ENCODE data around the gene FGF8.

The FGF8 gene

GRCh38 chr10:101770331-101771215 is 5.3 kb downstream of the FGF8 start:
- DNase-seq (ENCODE audit: low read depth in 2 of 3, low spot score in 1 of 3): no peak

GRCh38 chr10:101769541-101770180 is 6.3 kb downstream of the FGF8 start:
- DNase-seq (ENCODE audit: low read depth in 2 of 3, low spot score in 1 of 3): no peak

GRCh38 chr10:101768791-101769170 is 7.1 kb downstream of the FGF8 start:
- no peak for DNase-seq (ENCODE audit: low read depth in 2 of 3, low spot score in 1 of 3)

GRCh38 chr10:101767966-101768790 is 7.7 kb downstream of the FGF8 start:
- DNase-seq (ENCODE audit: low read depth in 2 of 3, low spot score in 1 of 3): no peak

GRCh38 chr10:101767600-101767945 is 8.3 kb downstream of the FGF8 start:
- DNase-seq (ENCODE audit: low read depth in 2 of 3, low spot score in 1 of 3): no peak

- no peak for DNase-seq (ENCODE audit: low read depth in 2 of 3, low spot score in 1 of 3)
These were observed 8.9 kb downstream of the FGF8 start for GRCh38 chr10:101766753-101767599.

- DNase-seq (ENCODE audit: low read depth in 2 of 3, low spot score in 1 of 3): no peak
These were observed 9.6 kb downstream of the FGF8 start for GRCh38 chr10:101766306-101766705.

- no peak for DNase-seq (ENCODE audit: low read depth in 2 of 3, low spot score in 1 of 3)
These were observed 12.6 kb downstream of the FGF8 start for GRCh38 chr10:101763141-101763846.

- DNase-seq (ENCODE audit: low read depth in 2 of 3, low spot score in 1 of 3): no peak
These were observed 13.2 kb downstream of the FGF8 start for GRCh38 chr10:101762736-101763135.

GRCh38 chr10:101761226-101761625 is 14.7 kb downstream of the FGF8 start:
- DNase-seq (ENCODE audit: low read depth in 2 of 3, low spot score in 1 of 3): no peak

- no peak for DNase-seq (ENCODE audit: low read depth in 2 of 3, low spot score in 1 of 3)
These were observed 15.4 kb downstream of the FGF8 start for GRCh38 chr10:101760510-101760909.

- DNase-seq (ENCODE audit: low read depth in 2 of 3, low spot score in 1 of 3): no peak
These were observed 16.3 kb downstream of the FGF8 start for GRCh38 chr10:101759309-101760247.

- DNase-seq (ENCODE audit: low read depth in 2 of 3, low spot score in 1 of 3): no peak
These were observed 17.1 kb downstream of the FGF8 start for GRCh38 chr10:101758858-101759257.

- no peak for DNase-seq (ENCODE audit: low read depth in 2 of 3, low spot score in 1 of 3)
These were observed 23.7 kb downstream of the FGF8 start for GRCh38 chr10:101752241-101752640.

GRCh38 chr10:101749047-101750016 is 26.6 kb downstream of the FGF8 start:
- no peak for DNase-seq (ENCODE audit: low read depth in 2 of 3, low spot score in 1 of 3)

- DNase-seq (ENCODE audit: low read depth in 2 of 3, low spot score in 1 of 3): no peak
These were observed 27.4 kb downstream of the FGF8 start for GRCh38 chr10:101748496-101748895.

- DNase-seq (ENCODE audit: low read depth in 2 of 3, low spot score in 1 of 3): no peak
These were observed 30.7 kb downstream of the FGF8 start for GRCh38 chr10:101745074-101745696.

GRCh38 chr10:101744267-101744666 is 31.6 kb downstream of the FGF8 start:
- DNase-seq (ENCODE audit: low read depth in 2 of 3, low spot score in 1 of 3): no peak

Data from stimulated activated CD4-positive, alpha-beta T cell treated with anti-CD3 and anti-CD28 coated beads, Interleukin-12 subunit alpha, Interleukin-12 subunit beta, amount 100 ng/mL, for 48 hours (primary cell).